ENCODE measurements around the gene FBLN2.

Gene FBLN2

GRCh38 chr3:13648060-13649001 lies 99.4 kb downstream of the FBLN2 start:
- peak; percentile 66 for DNase-seq (ENCODE audit: low read depth)

- DNase-seq (ENCODE audit: low read depth) = peak; percentile 81
These were observed 101.5 kb downstream of the FBLN2 start for GRCh38 chr3:13650210-13651056.

- no peak for DNase-seq (ENCODE audit: low read depth)
These were observed 102.1 kb downstream of the FBLN2 start for GRCh38 chr3:13651057-13651400.

GRCh38 chr3:13651775-13652428 lies 103.0 kb downstream of the FBLN2 start:
- no peak for DNase-seq (ENCODE audit: low read depth)

GRCh38 chr3:13652728-13653127 lies 103.8 kb downstream of the FBLN2 start:
- DNase-seq (ENCODE audit: low read depth) = no peak

- no peak for DNase-seq (ENCODE audit: low read depth)
These were observed 104.8 kb downstream of the FBLN2 start for GRCh38 chr3:13653631-13654279.

- no peak for DNase-seq (ENCODE audit: low read depth)
These were observed 105.6 kb downstream of the FBLN2 start for GRCh38 chr3:13654330-13655060.

GRCh38 chr3:13655061-13655913 lies 106.4 kb downstream of the FBLN2 start:
- no peak for DNase-seq (ENCODE audit: low read depth)

- DNase-seq (ENCODE audit: low read depth) = no peak
These were observed 107.8 kb downstream of the FBLN2 start for GRCh38 chr3:13656584-13657301.

GRCh38 chr3:13657660-13658435 lies 108.9 kb downstream of the FBLN2 start:
- DNase-seq (ENCODE audit: low read depth) = peak; percentile 33

GRCh38 chr3:13658681-13659080 lies 109.8 kb downstream of the FBLN2 start:
- no peak for DNase-seq (ENCODE audit: low read depth)

GRCh38 chr3:13659221-13659969 lies 110.5 kb downstream of the FBLN2 start:
- DNase-seq (ENCODE audit: low read depth) = no peak

GRCh38 chr3:13660042-13660874 lies 111.3 kb downstream of the FBLN2 start:
- no peak for DNase-seq (ENCODE audit: low read depth)

- DNase-seq (ENCODE audit: low read depth) = no peak
These were observed 112.2 kb downstream of the FBLN2 start for GRCh38 chr3:13661121-13661520.

- DNase-seq (ENCODE audit: low read depth) = no peak
These were observed 113.4 kb downstream of the FBLN2 start for GRCh38 chr3:13662238-13662847.

GRCh38 chr3:13663781-13664535 lies 115.0 kb downstream of the FBLN2 start:
- DNase-seq (ENCODE audit: low read depth) = no peak
